ENCODE measurements around the gene TMEM163. TPM values are rescaled to one million over a fixed set of nuclear protein-coding genes. Genes with fewer than 3 reads are reported as not detected.
"Not testable (repeated sequence)": the region's sequence is repeated elsewhere in the genome, so short reads cannot be mapped to it uniquely, and the experiment has no call there.

The TMEM163 gene
- total RNA-seq, 4 donors from 2014 or later, result 0.42 to 1.3 (median 1.1) TPM

DNA sequence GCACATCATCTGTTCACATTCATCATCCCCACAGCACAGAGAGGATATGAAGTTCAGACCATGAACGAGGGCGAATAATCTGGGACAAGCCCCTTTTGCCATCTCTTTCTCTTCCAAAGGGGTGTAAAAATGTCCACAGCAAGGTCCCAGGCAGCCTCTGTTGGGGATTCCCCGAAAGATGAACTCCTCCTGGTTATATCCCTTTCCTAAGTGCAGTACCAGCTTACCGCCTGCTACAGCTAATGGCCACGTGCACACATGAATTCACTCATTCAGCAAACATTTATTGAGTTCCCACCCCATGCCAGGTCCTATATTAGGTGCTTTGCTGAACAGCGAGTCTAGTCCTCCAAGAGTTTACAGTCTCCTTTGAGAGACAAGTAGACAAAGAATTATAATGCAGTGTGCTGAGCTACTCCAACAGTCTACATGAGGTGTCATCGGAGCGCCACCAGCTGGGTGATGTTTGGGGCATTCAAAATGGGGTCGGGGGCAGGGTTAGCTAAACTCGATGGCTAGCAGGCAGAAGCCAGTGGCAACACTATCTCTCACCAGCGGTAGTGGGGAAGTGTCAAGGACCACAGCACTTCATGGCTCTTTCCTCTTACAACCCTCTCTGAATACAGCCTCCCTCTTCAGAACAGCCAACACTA is 228.9 kb downstream of the TMEM163 start:
- Histone ChIP-seq H3K27me3 (no peaks in the 10 kb centered on the region), H3K27ac (replicated peaks in 1 of 4) (no peak overlapping the region), H3K4me1 (peaks cover 0 to 4% (median 0%) of the 10 kb centered on the region in 4 donors), H3K4me3 (no peak overlapping the region), H3K9me3 (no peaks in the 10 kb centered on the region), H3K36me3 (no peaks in the 10 kb centered on the region)
- TF ChIP-seq POLR2AphosphoS5 (IDR thresholded peaks at IDR 0.05), result no peak
- no peak for TF ChIP-seq POLR2A (IDR thresholded peaks at IDR 0.05; ENCODE audit: low read depth)
- no peak for TF ChIP-seq EP300 (IDR thresholded peaks at IDR 0.05)
- TF ChIP-seq CTCF (IDR thresholded peaks at IDR 0.05), result no peak
- 89% methylated on average over 10 of the region's 11 CpGs for WGBS
- intact Hi-C loops (cut with DNase I), result no loop called here
- DNase-seq (ENCODE audit: extremely low spot score), result no peak

DNA sequence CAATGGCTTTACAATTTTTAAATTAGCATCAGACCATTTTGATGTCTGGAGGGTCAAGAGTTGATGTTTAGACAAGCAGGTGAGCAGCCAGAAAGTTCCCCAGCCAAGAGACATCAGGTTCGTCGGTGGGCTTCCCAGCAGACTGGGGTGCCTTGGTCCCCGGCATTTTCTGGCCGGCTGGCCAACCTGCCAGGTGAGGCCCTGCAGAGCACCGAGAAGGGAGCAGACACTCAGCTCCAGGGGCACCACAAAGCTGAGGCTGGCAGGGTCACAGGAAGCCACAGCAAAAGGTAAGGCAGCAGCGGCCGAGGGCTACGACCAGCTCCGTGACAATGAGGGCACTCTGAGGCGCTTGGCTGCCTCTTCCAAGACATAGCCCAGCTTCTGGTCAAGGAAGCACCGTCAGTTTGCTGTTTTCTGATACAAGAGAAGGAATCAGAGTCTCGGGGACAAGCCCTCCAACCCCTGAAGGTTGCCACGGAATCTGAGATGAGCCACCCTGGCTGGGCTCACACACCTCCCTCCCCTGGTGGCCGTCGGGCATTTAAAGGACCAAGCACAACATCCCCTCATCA is 235.9 kb downstream of the TMEM163 start:
- no peak overlapping the region for H3K27ac ChIP-seq (replicated peaks in 1 of 4)
- intact Hi-C loops (cut with DNase I), result no loop called here
- no peak overlapping the region for H3K4me3 ChIP-seq
- no peaks in the 10 kb centered on the region for H3K9me3 ChIP-seq
- H3K36me3 ChIP-seq, result no peaks in the 10 kb centered on the region
- peaks cover 0 to 13% (median 0%) of the 10 kb centered on the region in 4 donors for H3K27me3 ChIP-seq
- WGBS, result 84% methylated on average over 7 of the region's 15 CpGs
- TF ChIP-seq CTCF (IDR thresholded peaks at IDR 0.05), result no peak
- no peaks in the 10 kb centered on the region for H3K4me1 ChIP-seq
- DNase-seq (ENCODE audit: extremely low spot score), result no peak

GRCh38 chr2:134482131-134482723 is 236.6 kb downstream of the TMEM163 start:
- no peak overlapping the region for H3K4me3 ChIP-seq
- peaks cover 0 to 13% (median 0%) of the 10 kb centered on the region in 4 donors for H3K27me3 ChIP-seq
- no peak for DNase-seq (ENCODE audit: extremely low spot score)
- H3K27ac ChIP-seq (replicated peaks in 1 of 4), result no peak overlapping the region
- H3K9me3 ChIP-seq, result no peaks in the 10 kb centered on the region
- no peaks in the 10 kb centered on the region for H3K36me3 ChIP-seq
- H3K4me1 ChIP-seq, result no peaks in the 10 kb centered on the region
- intact Hi-C loops (cut with DNase I), result no loop called here
- 94% methylated on average over 6 of the region's 6 CpGs for WGBS
- TF ChIP-seq CTCF (IDR thresholded peaks at IDR 0.05) (no peak), POLR2A (IDR thresholded peaks at IDR 0.05; ENCODE audit: low read depth) (no peak), EP300 (IDR thresholded peaks at IDR 0.05) (no peak), POLR2AphosphoS5 (IDR thresholded peaks at IDR 0.05) (no peak)

DNA sequence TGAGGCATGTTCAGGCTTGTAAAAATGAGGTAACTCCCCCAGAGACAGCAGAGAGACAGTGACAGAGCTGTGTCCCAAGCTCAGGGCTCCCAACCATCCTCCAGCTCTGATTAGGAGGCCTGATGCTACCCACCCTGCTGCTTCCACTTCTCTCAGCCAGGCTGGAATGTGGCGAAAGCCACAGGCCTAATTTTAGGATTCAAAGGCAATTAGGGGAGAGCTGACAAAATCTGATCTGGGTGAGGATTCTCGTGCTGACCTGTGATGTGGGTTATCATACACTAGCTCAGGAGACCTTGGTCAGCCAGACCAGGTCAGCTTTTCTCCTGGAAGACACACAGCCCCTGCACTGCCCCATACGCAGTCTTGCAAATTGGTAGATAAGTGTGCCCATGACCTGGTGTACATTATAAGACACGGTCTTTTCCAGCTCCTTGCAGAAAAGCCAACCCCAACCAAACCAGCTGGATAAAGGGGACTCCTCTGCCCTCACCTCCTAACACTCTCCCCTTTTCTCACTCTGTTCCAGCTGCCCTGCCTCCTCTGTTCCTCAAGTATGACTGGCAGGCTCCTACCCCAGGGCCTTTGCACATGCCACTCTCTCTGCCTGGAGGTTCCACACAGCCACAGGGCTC is 239.0 kb downstream of the TMEM163 start:
- no peaks in the 10 kb centered on the region for H3K36me3 ChIP-seq
- WGBS, result 86% methylated on average over 4 of the region's 4 CpGs
- H3K4me1 ChIP-seq, result no peaks in the 10 kb centered on the region
- intact Hi-C loops (cut with DNase I), result no loop called here
- no peak for DNase-seq (ENCODE audit: extremely low spot score)
- no peak overlapping the region for H3K27ac ChIP-seq (replicated peaks in 1 of 4)
- H3K9me3 ChIP-seq, result no peaks in the 10 kb centered on the region
- TF ChIP-seq EP300 (IDR thresholded peaks at IDR 0.05), result no peak
- no peak for TF ChIP-seq POLR2AphosphoS5 (IDR thresholded peaks at IDR 0.05)
- no peak for TF ChIP-seq POLR2A (IDR thresholded peaks at IDR 0.05; ENCODE audit: low read depth)
- TF ChIP-seq CTCF (IDR thresholded peaks at IDR 0.05), result no peak
- no peak overlapping the region for H3K4me3 ChIP-seq
- peaks cover 0 to 13% (median 0%) of the 10 kb centered on the region in 4 donors for H3K27me3 ChIP-seq

DNA sequence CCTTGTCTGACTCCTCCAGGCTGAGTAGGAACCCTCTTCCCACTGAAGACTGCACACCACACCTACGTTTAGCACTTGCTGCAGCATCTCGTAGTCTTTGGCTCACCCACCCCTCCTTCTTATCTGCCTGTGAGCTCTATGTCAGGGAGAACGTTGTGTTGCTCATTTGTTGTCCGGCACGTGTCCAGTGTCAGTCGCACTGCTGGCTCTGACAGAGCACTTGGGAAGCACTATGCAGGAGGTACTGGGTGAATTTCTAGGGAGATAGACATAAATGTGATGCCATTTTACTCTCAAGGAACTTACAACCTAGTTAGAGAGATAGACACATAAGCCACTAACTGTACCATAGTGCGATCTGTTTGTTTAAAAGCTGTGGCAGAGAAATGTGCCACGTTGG is 241.8 kb downstream of the TMEM163 start:
- H3K27me3 ChIP-seq; H3K27ac ChIP-seq (replicated peaks in 1 of 4); intact Hi-C loops (cut with DNase I); H3K4me1 ChIP-seq; H3K4me3 ChIP-seq; H3K36me3 ChIP-seq; DNase-seq (ENCODE audit: extremely low spot score): not testable (repeated sequence)
- 86% methylated on average over 8 of the region's 8 CpGs for WGBS
- peaks cover 0 to 14% (median 7%) of the 10 kb centered on the region in 4 donors for H3K9me3 ChIP-seq

All from esophagus muscularis mucosa (tissue), 4 donors.